Neuronal stem cell (in vitro differentiated cells): ENCODE data around the gene UNC13A.

Experiments
- DNase-seq: peaks from one replicate; pipeline ENCODE4 v3.0.0-alpha.2; 2013; ENCODE audit warnings: low spot score
- H2AFZ ChIP-seq: one replicate; pipeline ENCODE4 v1.6.1; 2013; ENCODE audit warnings: mild to moderate bottlenecking, low read length, inconsistent platforms
- H2AK5ac ChIP-seq: 2 replicates; pipeline ENCODE4 v1.6.1; 2013; ENCODE audit warnings: low read depth, mild to moderate bottlenecking, inconsistent platforms, low read length, moderate library complexity, mixed read lengths
- H2BK120ac ChIP-seq: 2 replicates; pipeline ENCODE4 v1.6.1; 2013; ENCODE audit warnings: low read depth, mild to moderate bottlenecking, inconsistent platforms, low read length, moderate library complexity, mixed read lengths
- H2BK12ac ChIP-seq: one replicate; pipeline ENCODE4 v1.6.1; 2013; ENCODE audit warnings: low read length, inconsistent platforms
- H2BK15ac ChIP-seq: 2 replicates; pipeline ENCODE4 v1.6.1; 2013; ENCODE audit warnings: mild to moderate bottlenecking, low read length, inconsistent platforms, mixed read lengths
- H2BK5ac ChIP-seq: one replicate; pipeline ENCODE4 v1.6.1; 2013; ENCODE audit warnings: inconsistent platforms, mild to moderate bottlenecking, low read length, moderate library complexity
- H3K14ac ChIP-seq: one replicate; pipeline ENCODE4 v1.6.1; 2013; ENCODE audit warnings: low read length, inconsistent platforms
- H3K18ac ChIP-seq: 2 replicates; pipeline ENCODE4 v1.6.1; 2013; ENCODE audit warnings: low read length, inconsistent platforms
- H3K23ac ChIP-seq: 2 replicates; pipeline ENCODE4 v1.6.1; 2013; ENCODE audit warnings: low read depth, mild to moderate bottlenecking, mixed read lengths, low read length, inconsistent platforms; ENCODE audit not compliant: poor library complexity
- H3K27ac ChIP-seq: replicated peaks from 3 replicates; pipeline ENCODE4 v1.5.1; 2013; ENCODE audit warnings: low read length, inconsistent platforms
- H3K27me3 ChIP-seq, 3 experiments: 2 replicates each; pipeline ENCODE4 v1.6.1; 2013; ENCODE audit warnings: low read length in 3 of 3, mild to moderate bottlenecking in 2 of 3, inconsistent platforms in 1 of 3, low read depth in 1 of 3, mixed read lengths in 1 of 3, moderate library complexity in 1 of 3; ENCODE audit not compliant: control insufficient read depth in 3 of 3, insufficient read depth in 3 of 3
- H3K36me3 ChIP-seq, 2 donors: replicated peaks in 1 of 2; 2 replicates each; pipeline ENCODE4 v1.6.1; 2013; ENCODE audit warnings: low read length in 2 of 2; ENCODE audit not compliant: control insufficient read depth in 2 of 2, insufficient read depth in 2 of 2
- H3K4ac ChIP-seq: 2 replicates; pipeline ENCODE4 v1.6.1; 2013; ENCODE audit warnings: inconsistent platforms, mild to moderate bottlenecking, low read length, moderate library complexity
- H3K4me1 ChIP-seq, 2 donors: 1 replicate in 1 of 2; 2 replicates in 1 of 2; pipeline ENCODE4 v1.6.1; 2013; ENCODE audit warnings: low read length in 2 of 2, low read depth in 1 of 2; ENCODE audit not compliant: control insufficient read depth in 2 of 2, insufficient read depth in 1 of 2
- H3K4me2 ChIP-seq: one replicate; pipeline ENCODE4 v1.6.1; 2013; ENCODE audit warnings: mild to moderate bottlenecking, low read length, inconsistent platforms; ENCODE audit not compliant: insufficient read depth, poor library complexity, severe bottlenecking
- H3K4me3 ChIP-seq, 2 donors: 2 replicates each; pipeline ENCODE4 v1.5.1; 2013; ENCODE audit warnings: low read length in 2 of 2, mild to moderate bottlenecking in 2 of 2, inconsistent platforms in 1 of 2, moderate library complexity in 1 of 2
- H3K79me1 ChIP-seq: one replicate; pipeline ENCODE4 v1.6.1; 2013; ENCODE audit warnings: low read depth, mild to moderate bottlenecking, inconsistent platforms, low read length, moderate library complexity
- H3K9ac ChIP-seq: one replicate; pipeline ENCODE4 v1.6.1; 2013; ENCODE audit warnings: mild to moderate bottlenecking, low read depth, low read length, inconsistent platforms; ENCODE audit not compliant: poor library complexity
- H3K9me3 ChIP-seq, 2 donors: replicated peaks in 1 of 2; 2 replicates each; pipeline versions ENCODE3 to v1.6.1; 2013; ENCODE audit warnings: low read length in 2 of 2, mild to moderate bottlenecking in 2 of 2, inconsistent platforms in 1 of 2, low read depth in 1 of 2, mixed read lengths in 1 of 2, moderate library complexity in 1 of 2; ENCODE audit not compliant: control insufficient read depth in 2 of 2, insufficient read depth in 1 of 2
- H4K8ac ChIP-seq: one replicate; pipeline ENCODE4 v1.6.1; 2013; ENCODE audit warnings: low read depth, mild to moderate bottlenecking, inconsistent platforms, low read length, moderate library complexity
- H4K91ac ChIP-seq: one replicate; pipeline ENCODE4 v1.6.1; 2013; ENCODE audit warnings: low read length, low read depth, mild to moderate bottlenecking, inconsistent platforms; ENCODE audit not compliant: poor library complexity
- WGBS, 2 donors: extraction: QIAGEN DNeasy Blood & Tissue Kit; methylation state at CpG; one replicate each; pipeline ENCODE4 v1.1.7; 2013; ENCODE audit warnings: missing lambda C conversion rate in 2 of 2, mixed read lengths in 1 of 2; ENCODE audit not compliant: insufficient read length in 2 of 2, insufficient replicate concordance in 1 of 2; ENCODE audit errors: extremely low coverage in 2 of 2; 5-methylcytosine and 5-hydroxymethylcytosine counted together

UNC13A gene

DNA sequence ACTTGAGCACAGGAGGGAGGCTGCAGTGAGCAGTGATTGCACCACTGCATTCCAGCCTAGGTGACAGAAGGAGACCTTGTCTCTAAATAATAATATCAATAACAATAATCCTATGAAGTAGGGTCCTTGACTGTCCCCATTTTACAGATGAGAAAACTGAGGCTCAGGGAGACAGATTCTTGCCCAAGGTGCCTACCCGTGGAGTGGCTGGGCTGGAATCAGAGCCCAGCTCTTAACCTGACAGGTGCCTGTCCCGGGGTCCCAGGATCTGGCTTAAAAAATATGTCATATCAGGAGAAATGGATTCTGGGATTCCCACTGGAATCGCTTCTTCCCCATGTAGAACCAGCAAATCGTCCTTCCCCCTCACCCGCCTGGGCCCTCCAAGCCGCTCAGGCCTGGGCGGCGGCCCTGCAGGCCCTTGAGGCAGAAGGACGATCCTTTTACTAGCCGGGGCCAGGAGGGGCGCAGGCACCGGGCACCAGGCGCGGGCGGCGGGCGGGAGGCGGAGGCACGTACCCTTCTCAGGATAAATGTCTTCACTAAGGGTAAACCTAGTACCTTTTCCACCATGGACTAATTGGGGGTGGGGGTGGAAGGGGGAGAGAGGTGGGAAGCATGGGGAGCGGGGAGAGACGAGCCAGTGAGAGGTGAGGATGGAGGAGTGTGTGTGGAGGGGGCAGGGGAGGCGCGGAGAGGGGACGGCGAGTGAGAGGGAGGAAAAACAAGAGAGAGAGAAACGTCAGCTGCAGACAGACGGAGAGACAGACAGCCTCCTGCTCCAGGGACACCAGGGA is 72.1 kb downstream of the UNC13A start:
- no peak overlapping the region for H2BK12ac ChIP-seq
- no peaks in the 10 kb centered on the region for H3K36me3 ChIP-seq
- H3K4me3 ChIP-seq: no peak overlapping the region
- no peak for DNase-seq
- H4K91ac ChIP-seq: no peak overlapping the region
- H2BK5ac ChIP-seq: no peak overlapping the region
- WGBS, 2 donors: no CpG with 5 or more reads among the region's 27 CpGs
- H3K18ac ChIP-seq: peak overlapping the region; percentile 88
- H4K8ac ChIP-seq: peak overlapping the region; percentile 17
- H3K14ac ChIP-seq: peak overlapping the region; percentile 89
- peak overlapping the region; percentile 70 for H3K9ac ChIP-seq
- peaks cover 0 to under 1% of the 10 kb centered on the region in 2 donors for H3K9me3 ChIP-seq
- H3K4me2 ChIP-seq: peak overlapping the region; percentile 25
- H3K23ac ChIP-seq: peak overlapping the region; percentile 55
- H2AK5ac ChIP-seq: peak overlapping the region; percentile 81
- H3K27ac ChIP-seq: peak overlapping the region; percentile 25
- peak overlapping the region; percentile 23 for H2AFZ ChIP-seq
- H3K4ac ChIP-seq: peak overlapping the region; percentile 66
- no peaks in the 10 kb centered on the region for H3K27me3 ChIP-seq
- no peak overlapping the region for H2BK120ac ChIP-seq
- H3K4me1 ChIP-seq: peaks cover 0 to 8% of the 10 kb centered on the region in 2 donors
- H3K79me1 ChIP-seq: no peaks in the 10 kb centered on the region
- peak overlapping the region; percentile 89 for H2BK15ac ChIP-seq

DNA sequence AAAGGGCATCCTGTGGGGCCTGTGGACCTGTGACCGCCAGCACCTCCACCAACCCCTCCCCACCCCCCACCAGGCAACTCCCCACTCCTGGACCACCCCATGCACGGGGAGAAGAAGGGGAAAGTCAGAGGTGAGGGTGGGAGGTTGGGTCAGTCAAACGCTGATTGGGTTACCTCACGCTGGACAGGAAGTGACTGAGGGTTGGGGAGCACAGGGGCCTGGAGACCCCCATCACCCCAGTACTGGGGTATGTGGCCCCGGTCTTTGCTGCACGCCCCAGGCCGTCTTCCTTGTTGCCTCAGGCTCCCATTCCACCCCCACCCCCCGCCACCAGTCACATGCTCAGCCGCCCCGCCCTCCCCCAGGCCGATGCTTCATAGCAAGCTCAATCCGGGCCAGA is 73.7 kb downstream of the UNC13A start:
- H3K4me3 ChIP-seq: no peak overlapping the region
- DNase-seq: no peak
- no peak overlapping the region for H3K14ac ChIP-seq
- H3K27me3 ChIP-seq: no peaks in the 10 kb centered on the region
- no peaks in the 10 kb centered on the region for H3K36me3 ChIP-seq
- no peaks in the 10 kb centered on the region for H3K79me1 ChIP-seq
- H3K4me2 ChIP-seq: no peak overlapping the region
- H3K4ac ChIP-seq: no peak overlapping the region
- H3K9ac ChIP-seq: no peak overlapping the region
- H2AFZ ChIP-seq: no peak overlapping the region
- no peak overlapping the region for H2BK12ac ChIP-seq
- H4K91ac ChIP-seq: no peak overlapping the region
- peak overlapping the region; percentile 75 for H2AK5ac ChIP-seq
- H3K18ac ChIP-seq: peak overlapping the region; percentile 38
- H2BK5ac ChIP-seq: no peak overlapping the region
- H3K9me3 ChIP-seq: no peaks in the 10 kb centered on the region
- H2BK120ac ChIP-seq: no peak overlapping the region
- no peak overlapping the region for H3K27ac ChIP-seq
- no CpG with 5 or more reads among the region's 12 CpGs for WGBS, 2 donors
- H3K4me1 ChIP-seq: peaks cover 0 to 8% of the 10 kb centered on the region in 2 donors
- no peak overlapping the region for H3K23ac ChIP-seq
- no peak overlapping the region for H4K8ac ChIP-seq
- no peak overlapping the region for H2BK15ac ChIP-seq

DNA sequence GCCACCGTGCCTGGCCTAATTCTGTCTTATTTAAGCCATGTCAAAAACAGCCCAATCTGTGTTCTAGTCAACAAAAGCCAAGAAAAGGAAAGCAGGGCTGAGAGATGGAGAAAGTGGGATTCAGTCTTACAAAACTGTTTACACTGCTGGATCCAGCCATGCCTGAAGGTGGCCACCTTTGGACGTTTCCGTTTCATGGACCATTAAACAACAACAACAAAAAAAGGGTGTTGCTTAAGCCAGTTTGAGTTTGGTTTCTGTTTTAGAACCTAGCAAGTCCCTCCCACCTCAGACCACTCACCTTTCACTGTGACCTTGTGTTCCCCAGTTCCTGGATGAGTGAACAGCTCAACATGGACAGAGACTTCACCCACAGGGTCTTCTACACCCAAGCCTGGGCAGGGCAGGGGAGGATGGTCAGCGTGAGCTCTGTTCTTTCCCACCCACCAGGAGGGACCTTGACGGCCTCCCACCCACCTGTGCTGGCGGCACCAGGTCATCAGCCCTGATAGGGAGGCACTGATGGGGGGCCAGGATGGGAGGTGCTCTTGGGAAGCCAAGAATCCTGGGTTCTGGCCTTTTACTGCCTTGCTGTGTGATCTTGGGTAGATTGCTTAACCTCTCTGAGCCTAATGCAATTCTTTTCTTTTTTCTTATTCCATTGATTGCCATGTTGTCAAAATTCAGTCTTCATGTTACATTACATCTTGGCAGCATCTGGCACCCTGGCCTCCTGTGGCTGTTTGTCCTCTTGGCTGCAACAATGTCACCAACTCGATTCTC is 76.5 kb downstream of the UNC13A start:
- Histone ChIP-seq H2BK120ac (no peak overlapping the region), H3K9ac (no peak overlapping the region), H2BK15ac (no peak overlapping the region), H3K27ac (no peak overlapping the region), H3K4me2 (no peak overlapping the region), H3K4ac (no peak overlapping the region), H3K27me3 (no peaks in the 10 kb centered on the region), H3K23ac (no peak overlapping the region), H3K18ac (no peak overlapping the region), H3K14ac (no peak overlapping the region), H3K79me1 (no peaks in the 10 kb centered on the region), H4K8ac (no peak overlapping the region), H3K36me3 (no peaks in the 10 kb centered on the region), H2BK12ac (no peak overlapping the region), H2AFZ (no peak overlapping the region), H3K9me3 (no peaks in the 10 kb centered on the region), H2BK5ac (no peak overlapping the region), H3K4me3 (no peak overlapping the region), H3K4me1 (peaks cover 0 to 5% of the 10 kb centered on the region in 2 donors), H4K91ac (no peak overlapping the region), H2AK5ac (no peak overlapping the region)
- WGBS, 2 donors: no CpG with 5 or more reads among the region's 7 CpGs
- no peak for DNase-seq

DNA sequence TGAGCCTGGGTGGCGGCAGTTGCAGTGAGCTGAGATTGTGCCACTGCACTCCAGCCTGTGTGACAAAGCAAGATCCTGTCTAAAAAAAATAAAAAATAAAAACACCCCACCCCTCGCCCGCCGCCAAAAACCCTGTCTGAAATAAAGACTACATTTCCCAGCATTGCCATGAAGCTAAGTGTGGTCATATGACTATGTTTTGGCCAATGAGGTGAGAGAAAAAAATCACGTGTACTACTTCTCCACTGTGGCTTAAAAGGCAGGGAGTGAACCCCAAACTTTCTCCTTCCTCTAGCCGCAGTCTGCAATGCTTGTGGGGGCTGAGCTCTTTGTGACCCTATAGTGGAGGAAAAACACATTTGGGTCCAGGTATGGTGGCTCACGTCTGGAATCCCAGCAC is 77.8 kb downstream of the UNC13A start:
- Histone ChIP-seq H3K9ac (no peak overlapping the region), H2BK5ac (no peak overlapping the region), H3K79me1 (no peaks in the 10 kb centered on the region), H2BK12ac (no peak overlapping the region), H3K4me3 (no peak overlapping the region), H3K4ac (no peak overlapping the region), H3K9me3 (no peaks in the 10 kb centered on the region), H3K27me3 (no peaks in the 10 kb centered on the region), H3K36me3 (no peaks in the 10 kb centered on the region), H2AFZ (no peak overlapping the region), H2BK120ac (no peak overlapping the region), H3K27ac (no peak overlapping the region), H2AK5ac (no peak overlapping the region), H3K18ac (no peak overlapping the region), H3K4me1 (peaks cover 0 to 6% of the 10 kb centered on the region in 2 donors), H3K23ac (no peak overlapping the region), H3K4me2 (no peak overlapping the region), H3K14ac (no peak overlapping the region), H4K8ac (no peak overlapping the region), H4K91ac (no peak overlapping the region), H2BK15ac (no peak overlapping the region)
- no CpG with 5 or more reads among the region's 7 CpGs for WGBS, 2 donors
- no peak for DNase-seq
